Calu3 (cell line): ENCODE measurements around the gene NOL4L. TPM values are rescaled to one million over a fixed set of nuclear protein-coding genes. Genes with fewer than 3 reads are reported as not detected.

Experiments
- BruUV-seq: library from RNA; stranded (reverse); fragments of 400-500 nt; replicated peaks from 2 replicates; lab custom pipeline; 2021; lab: Mats Ljungman, UMichigan
- CTCF ChIA-PET: fragments of 300-600 bp; sonication (Branson Sonifier 250); formaldehyde crosslinking; loops from one replicate; lab custom pipeline; 2022; ENCODE audit warnings: antibody characterized with exemption; lab: Charles Lee
- DNase-seq: peaks from one replicate; pipeline ENCODE4 v3.0.0; 2022
- H3K27ac Mint-ChIP-seq: one replicate; pipeline ENCODE4 v1.8.0; 2022; ENCODE audit warnings: mixed read lengths; ENCODE audit not compliant: unreplicated experiment
- H3K27me3 Mint-ChIP-seq: one replicate; pipeline ENCODE4 v1.8.0; 2022; ENCODE audit warnings: mixed read lengths; ENCODE audit not compliant: unreplicated experiment
- H3K36me3 Mint-ChIP-seq: one replicate; pipeline ENCODE4 v1.8.0; 2022; ENCODE audit warnings: mild to moderate bottlenecking, moderate library complexity, mixed read lengths; ENCODE audit not compliant: insufficient read depth, unreplicated experiment
- H3K4me1 Mint-ChIP-seq: one replicate; pipeline ENCODE4 v1.8.0; 2022; ENCODE audit warnings: mild to moderate bottlenecking, low read depth, mixed read lengths; ENCODE audit not compliant: unreplicated experiment
- H3K4me3 Mint-ChIP-seq: one replicate; pipeline ENCODE4 v1.8.0; 2022; ENCODE audit warnings: mild to moderate bottlenecking, low read depth, moderate library complexity, mixed read lengths; ENCODE audit not compliant: unreplicated experiment
- H3K9me3 Mint-ChIP-seq: one replicate; pipeline ENCODE4 v1.8.0; 2022; ENCODE audit warnings: low read depth, mixed read lengths; ENCODE audit not compliant: unreplicated experiment
- intact Hi-C: fragments of 100-400 bp; cut with micrococcal nuclease; formaldehyde crosslinking; loops from one replicate; pipeline ENCODE4 v1.10.0; 2022; ENCODE audit not compliant: unreplicated experiment
- total RNA-seq: library from RNA; stranded (reverse); gene quantifications from 2 replicates; pipeline ENCODE4 v1.2.3, GENCODE V29; 2022
- TF ChIP-seq, protein P1 (sequence below): fragments of 200-600 bp; IDR thresholded peaks from one replicate; pipeline ENCODE4 v1.8.0; 2022; ENCODE audit warnings: antibody characterized with exemption; ENCODE audit not compliant: unreplicated experiment

NOL4L gene
- total RNA-seq, 1 experiment from 2014 or later = 46.9 TPM

GRCh38 chr20:32406701-32407100, 178.4 kb downstream of the NOL4L start:
- TF ChIP-seq, protein P1, sequence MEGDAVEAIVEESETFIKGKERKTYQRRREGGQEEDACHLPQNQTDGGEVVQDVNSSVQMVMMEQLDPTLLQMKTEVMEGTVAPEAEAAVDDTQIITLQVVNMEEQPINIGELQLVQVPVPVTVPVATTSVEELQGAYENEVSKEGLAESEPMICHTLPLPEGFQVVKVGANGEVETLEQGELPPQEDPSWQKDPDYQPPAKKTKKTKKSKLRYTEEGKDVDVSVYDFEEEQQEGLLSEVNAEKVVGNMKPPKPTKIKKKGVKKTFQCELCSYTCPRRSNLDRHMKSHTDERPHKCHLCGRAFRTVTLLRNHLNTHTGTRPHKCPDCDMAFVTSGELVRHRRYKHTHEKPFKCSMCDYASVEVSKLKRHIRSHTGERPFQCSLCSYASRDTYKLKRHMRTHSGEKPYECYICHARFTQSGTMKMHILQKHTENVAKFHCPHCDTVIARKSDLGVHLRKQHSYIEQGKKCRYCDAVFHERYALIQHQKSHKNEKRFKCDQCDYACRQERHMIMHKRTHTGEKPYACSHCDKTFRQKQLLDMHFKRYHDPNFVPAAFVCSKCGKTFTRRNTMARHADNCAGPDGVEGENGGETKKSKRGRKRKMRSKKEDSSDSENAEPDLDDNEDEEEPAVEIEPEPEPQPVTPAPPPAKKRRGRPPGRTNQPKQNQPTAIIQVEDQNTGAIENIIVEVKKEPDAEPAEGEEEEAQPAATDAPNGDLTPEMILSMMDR = no peak
- H3K4me1 Mint-ChIP-seq = no peaks in the 10 kb centered on the region
- CTCF ChIA-PET = interaction anchor here (0.5 to 0.6 kb wide), 2 partner anchors 12 to 21 kb away, joined by 4 read pairs; no protein-coding TSS in a partner anchor
- no peaks in the 10 kb centered on the region for H3K9me3 Mint-ChIP-seq
- no peaks in the 10 kb centered on the region for H3K27me3 Mint-ChIP-seq
- DNase-seq = no peak
- no TSS peak for BruUV-seq
- H3K4me3 Mint-ChIP-seq = no peak overlapping the region
- intact Hi-C loops = no loop called here
- H3K27ac Mint-ChIP-seq = no peak overlapping the region
- H3K36me3 Mint-ChIP-seq = no peaks in the 10 kb centered on the region

DNA sequence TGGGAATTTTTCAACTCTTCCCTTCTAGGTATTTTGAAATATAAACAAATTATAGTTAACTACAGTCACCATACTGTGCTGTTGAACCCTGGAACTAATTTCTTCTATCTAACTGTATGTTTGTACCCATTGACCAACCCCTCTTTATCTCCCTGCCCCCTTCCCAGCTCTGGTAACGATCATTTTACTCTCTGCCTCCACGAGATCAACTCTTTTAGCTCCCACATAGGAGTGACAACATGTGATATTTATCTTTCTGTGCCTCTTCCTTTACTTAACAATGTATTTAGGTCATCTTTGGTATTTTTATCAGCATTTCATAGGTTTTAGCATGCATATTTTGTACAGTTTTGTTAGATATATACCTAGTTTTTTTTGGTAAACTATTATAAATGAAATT, 181.1 kb downstream of the NOL4L start:
- intact Hi-C loops = no loop called here
- H3K4me3 Mint-ChIP-seq = no peak overlapping the region
- DNase-seq = no peak
- H3K9me3 Mint-ChIP-seq = no peaks in the 10 kb centered on the region
- no peak overlapping the region for H3K27ac Mint-ChIP-seq
- no peaks in the 10 kb centered on the region for H3K27me3 Mint-ChIP-seq
- BruUV-seq = no TSS peak
- CTCF ChIA-PET = no interaction called here
- no peaks in the 10 kb centered on the region for H3K36me3 Mint-ChIP-seq
- no peaks in the 10 kb centered on the region for H3K4me1 Mint-ChIP-seq
- TF ChIP-seq, protein P1 = no peak

GRCh38 chr20:32400476-32400875, 184.7 kb downstream of the NOL4L start:
- Mint-ChIP-seq H3K4me1 (no peaks in the 10 kb centered on the region), H3K27ac (no peak overlapping the region), H3K27me3 (no peaks in the 10 kb centered on the region), H3K36me3 (no peaks in the 10 kb centered on the region), H3K4me3 (no peak overlapping the region), H3K9me3 (no peaks in the 10 kb centered on the region)
- no TSS peak for BruUV-seq
- DNase-seq = no peak
- CTCF ChIA-PET = interaction anchor here (0.6 kb wide), 1 partner anchor 670 kb away, joined by 5 read pairs; no protein-coding TSS in a partner anchor
- intact Hi-C loops = no loop called here
- TF ChIP-seq, protein P1 = no peak

GRCh38 chr20:32397567-32398084, 187.5 kb downstream of the NOL4L start:
- BruUV-seq = no TSS peak
- no peaks in the 10 kb centered on the region for H3K36me3 Mint-ChIP-seq
- CTCF ChIA-PET = no interaction called here

More at GRCh38 chr20:32397567-32398084, 187.5 kb downstream of the NOL4L start:
- Mint-ChIP-seq H3K4me3 (no peak overlapping the region), H3K4me1 (no peaks in the 10 kb centered on the region), H3K9me3 (no peaks in the 10 kb centered on the region), H3K27ac (no peak overlapping the region), H3K27me3 (no peaks in the 10 kb centered on the region)
- no peak for DNase-seq
- intact Hi-C loops = no loop called here
- TF ChIP-seq, protein P1 = no peak
